IPS DF 19.7 (cell line): ENCODE data around the gene TUBGCP4.
"Not testable (repeated sequence)": the region's sequence is repeated elsewhere in the genome, so short reads cannot be mapped to it uniquely, and the experiment has no call there.

Source experiments
- DNase-seq: peaks from one replicate; pipeline ENCODE4 v3.0.0-alpha.2; 2013; ENCODE audit warnings: low read depth, low spot score

TUBGCP4 gene

GRCh38 chr15:43370975-43371974 lies at the start of gene TUBGCP4, which contains the start of gene ZSCAN29:
Gene TUBGCP4 (plus strand): TSS chr15:43371101. CDS start chr15:43371355, 254 bp downstream.
Gene ZSCAN29 (minus strand): TSS chr15:43371043. CDS start chr15:43369913, 1,130 bp downstream.
- peak; percentile 54 for DNase-seq

DNA sequence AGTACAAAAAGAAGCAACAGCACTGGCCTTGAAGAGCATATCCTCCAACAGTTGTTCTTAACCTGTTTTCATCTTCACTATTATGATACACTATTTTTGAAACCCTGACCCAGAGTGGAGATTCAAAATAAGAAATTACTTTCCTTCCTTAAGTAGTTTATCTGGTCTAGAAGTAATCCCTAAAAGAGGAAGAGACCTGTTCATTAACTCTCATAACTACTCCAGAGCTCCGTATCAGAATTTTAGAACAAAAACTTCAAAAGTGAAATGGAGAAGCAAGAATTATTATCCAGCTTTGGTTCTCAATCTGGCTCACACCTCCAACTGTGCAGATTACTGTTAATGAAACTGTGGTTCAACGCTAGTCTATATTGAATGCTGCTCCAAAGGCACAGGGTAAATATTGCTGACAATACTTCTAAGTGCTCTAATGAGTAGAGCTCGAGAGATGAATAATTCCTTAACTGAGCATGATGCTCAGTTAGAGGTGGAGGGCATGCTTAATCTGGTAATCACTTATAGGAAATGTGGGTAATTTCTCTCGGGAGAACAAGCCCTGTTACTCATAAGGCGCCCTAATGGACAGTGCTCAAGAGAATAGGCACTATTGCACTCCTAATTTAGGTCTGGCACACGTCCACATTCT lies 45.7 kb upstream of the TUBGCP4 start:
- DNase-seq = no peak

DNA sequence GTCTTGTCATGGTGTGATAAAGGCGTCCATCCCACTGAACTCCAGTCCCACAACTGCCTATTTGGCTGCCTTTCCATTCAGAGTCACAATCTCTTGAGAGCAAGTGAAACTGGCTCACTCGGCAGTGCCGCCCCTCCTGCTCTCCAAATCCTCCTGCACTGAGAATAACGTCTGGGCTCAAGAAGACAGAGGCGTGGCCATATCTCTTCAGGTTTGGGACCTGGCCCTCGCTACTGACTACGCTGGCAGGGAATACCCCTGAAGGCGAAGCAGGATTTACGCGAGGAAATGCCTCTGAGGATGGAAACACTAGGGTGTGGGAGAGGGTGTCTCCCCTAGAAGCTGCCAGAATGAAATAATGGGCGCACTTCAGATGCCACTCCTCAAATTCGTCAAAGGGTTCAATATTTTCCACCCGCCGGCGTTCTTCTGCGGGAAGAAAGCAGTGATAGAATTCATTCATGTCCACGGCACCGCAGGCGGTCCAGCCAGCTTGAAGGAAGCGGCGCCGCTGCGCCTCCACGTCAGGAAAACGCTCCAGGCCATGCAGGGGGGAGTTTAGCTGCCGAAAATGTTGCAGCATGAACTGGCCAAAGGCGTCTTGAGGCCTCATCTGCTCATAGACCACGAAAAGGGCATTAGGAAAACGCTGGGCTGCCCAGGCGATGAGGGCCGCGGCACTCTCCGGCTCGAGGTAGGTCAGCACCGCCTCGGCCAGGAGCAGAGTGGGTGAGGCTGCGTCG lies 41.5 kb upstream of the TUBGCP4 start:
- no peak for DNase-seq

- peak; percentile 89 for DNase-seq
These were observed 40.7 kb upstream of the TUBGCP4 start, which contains the start of gene LCMT2 for GRCh38 chr15:43329960-43330779. Gene LCMT2 (minus strand): TSS chr15:43330573. CDS start chr15:43330489, 84 bp downstream.

DNA sequence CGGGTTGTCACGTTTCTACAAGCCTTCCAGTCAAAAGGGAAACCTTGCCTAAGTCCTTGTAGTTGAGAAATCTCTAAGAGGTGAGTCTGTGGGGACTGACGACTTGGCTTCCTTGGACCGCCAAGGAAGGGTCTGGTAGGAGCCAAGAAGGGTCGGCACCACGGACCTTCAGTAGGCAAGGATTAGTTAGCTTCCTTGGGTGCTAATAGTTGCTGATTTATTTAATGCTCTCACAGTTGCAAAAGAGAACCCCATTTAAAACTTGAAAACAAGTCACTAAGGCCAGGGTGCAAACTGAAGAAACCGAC lies 40.2 kb upstream of the TUBGCP4 start:
- no peak for DNase-seq

- no peak for DNase-seq
These were observed 24.6 kb upstream of the TUBGCP4 start for GRCh38 chr15:43346305-43346704.

- no peak for DNase-seq
These were observed 23.8 kb upstream of the TUBGCP4 start for GRCh38 chr15:43347114-43347513.

GRCh38 chr15:43352693-43353382 lies 18.1 kb upstream of the TUBGCP4 start:
- DNase-seq = no peak

- no peak for DNase-seq
These were observed 10.1 kb upstream of the TUBGCP4 start for GRCh38 chr15:43360821-43361220.

GRCh38 chr15:43361313-43361903 lies 9.5 kb upstream of the TUBGCP4 start:
- no peak for DNase-seq

DNA sequence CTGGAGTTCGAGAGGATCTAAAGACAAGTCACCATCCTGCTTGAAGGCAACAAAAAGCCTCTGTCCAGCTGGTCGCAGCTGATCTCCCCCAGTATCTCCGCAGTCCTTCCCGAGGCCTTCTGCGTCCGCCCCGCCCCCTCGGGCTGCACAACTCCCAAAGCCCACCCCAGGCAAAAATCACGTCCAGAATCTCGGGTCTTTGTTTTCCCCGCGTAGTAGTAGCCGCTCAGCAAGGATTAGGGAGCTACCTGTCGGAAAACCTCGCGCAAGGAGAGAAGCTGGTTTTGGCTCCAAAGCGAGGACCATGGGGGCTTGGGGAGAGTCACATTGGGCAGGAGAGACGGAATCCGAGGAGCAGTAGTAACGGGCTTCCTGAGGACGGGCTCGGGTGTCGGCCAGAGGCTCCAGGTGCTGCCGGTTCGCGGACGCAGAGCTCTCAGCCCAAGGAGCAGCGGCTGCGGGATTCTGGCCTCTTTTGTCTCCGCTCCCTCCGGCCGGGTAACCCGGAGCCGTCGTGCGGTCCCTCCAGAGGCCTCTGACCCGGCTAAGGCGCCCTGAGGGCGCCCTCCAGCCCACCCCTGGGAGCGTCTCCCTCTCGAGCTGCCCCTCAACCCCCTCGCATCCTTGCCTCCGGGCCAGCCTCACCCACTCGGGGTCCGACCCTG lies 459 bp upstream of the TUBGCP4 start:
- no peak for DNase-seq

- DNase-seq = no peak
These were observed 5.3 kb downstream of the TUBGCP4 start for GRCh38 chr15:43376017-43376705.

DNA sequence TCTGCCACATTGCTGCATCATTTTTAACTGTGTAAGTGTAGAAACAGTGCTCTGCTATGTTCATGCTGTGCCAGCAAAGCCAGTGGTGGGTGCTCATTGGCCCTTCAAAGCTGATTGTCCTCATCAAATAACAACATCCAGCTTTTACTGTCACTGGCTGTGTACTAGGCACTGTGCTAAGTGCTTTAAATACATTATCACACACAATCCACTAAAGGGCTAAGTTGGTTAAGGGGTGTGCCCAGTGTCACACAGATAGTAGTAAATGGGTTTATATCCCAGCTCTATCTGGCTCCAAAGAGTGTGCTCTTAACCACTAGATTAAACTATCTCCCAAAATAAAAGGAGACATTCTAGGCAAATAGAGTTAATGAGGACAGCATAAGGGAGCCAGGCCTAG lies 7.7 kb downstream of the TUBGCP4 start:
- DNase-seq = no peak

GRCh38 chr15:43382310-43382709 lies 11.4 kb downstream of the TUBGCP4 start:
- no peak for DNase-seq

GRCh38 chr15:43383070-43383469 lies 12.2 kb downstream of the TUBGCP4 start:
- no peak for DNase-seq

- no peak for DNase-seq
These were observed 19.8 kb downstream of the TUBGCP4 start for GRCh38 chr15:43390723-43391122.

DNA sequence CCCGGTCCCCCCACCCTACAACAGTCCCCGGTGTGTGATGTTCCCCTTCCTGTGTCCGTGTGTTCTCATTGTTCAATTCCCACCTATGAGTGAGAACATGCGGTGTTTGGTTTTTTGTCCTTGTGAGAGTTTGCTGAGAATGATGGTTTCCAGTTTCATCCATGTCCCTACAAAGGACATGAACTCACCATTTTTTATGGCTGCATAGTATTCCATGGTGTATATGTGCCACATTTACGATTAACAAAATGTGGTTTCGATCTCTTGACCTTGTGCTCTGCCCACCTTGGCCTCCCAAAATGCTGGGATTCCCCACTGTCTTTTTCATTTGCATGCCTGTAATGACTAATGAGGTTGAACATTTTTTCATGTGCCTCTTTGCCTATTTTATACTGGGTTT lies 22.7 kb downstream of the TUBGCP4 start:
- DNase-seq = not testable (repeated sequence)

GRCh38 chr15:43402255-43402654 lies 31.4 kb downstream of the TUBGCP4 start:
- no peak for DNase-seq

DNA sequence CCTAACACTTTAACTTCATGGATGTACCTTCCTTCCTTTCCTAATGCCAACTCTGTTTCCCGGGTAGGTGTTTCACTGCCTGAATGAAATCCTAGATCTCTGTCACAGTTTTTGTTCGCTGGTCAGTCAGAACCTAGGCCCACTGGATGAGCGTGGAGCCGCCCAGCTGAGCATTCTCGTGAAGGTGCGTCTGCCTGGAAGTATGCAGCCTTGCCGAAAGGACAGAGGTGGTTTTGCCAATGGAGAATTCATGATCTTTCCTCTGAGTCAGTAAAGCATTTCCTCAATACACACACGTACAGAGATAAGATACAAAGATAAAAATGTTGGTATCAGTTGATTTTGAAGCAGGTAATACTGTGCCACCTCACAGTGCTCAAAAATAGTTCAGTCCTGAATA lies 32.7 kb downstream of the TUBGCP4 start:
- DNase-seq = no peak
